GM19025 (cell line): ENCODE measurements around the gene WFDC9.
"Not testable (repeated sequence)": the region's sequence is repeated elsewhere in the genome, so short reads cannot be mapped to it uniquely, and the experiment has no call there.

Experiments used
- ATAC-seq: cut with Tn5 transposase; IDR thresholded peaks from one replicate; pipeline ENCODE4 v1.9.1; 2021; ENCODE audit warnings: mild to moderate bottlenecking, low read depth, moderate library complexity; ENCODE audit not compliant: unreplicated experiment

Gene WFDC9

DNA sequence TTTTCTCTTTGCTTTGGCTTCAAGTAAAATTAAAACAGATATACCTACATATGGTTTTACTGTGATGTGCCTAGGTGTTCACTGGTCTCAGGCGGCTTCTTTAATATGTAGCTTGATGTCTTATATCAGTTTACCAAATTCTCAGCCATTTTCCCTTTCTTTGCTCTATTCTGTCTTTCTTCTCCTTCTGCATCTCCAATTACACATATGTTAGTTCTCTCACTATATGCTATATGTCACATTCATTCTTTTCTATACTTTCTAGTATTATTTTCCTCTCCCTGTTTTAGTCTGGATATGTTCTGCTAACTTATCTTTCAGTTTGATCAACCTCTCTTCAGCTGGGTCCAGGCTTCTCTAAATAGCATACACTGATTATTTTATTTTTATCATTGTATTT, 37.6 kb downstream of the WFDC9 start:
- no peak for ATAC-seq

DNA sequence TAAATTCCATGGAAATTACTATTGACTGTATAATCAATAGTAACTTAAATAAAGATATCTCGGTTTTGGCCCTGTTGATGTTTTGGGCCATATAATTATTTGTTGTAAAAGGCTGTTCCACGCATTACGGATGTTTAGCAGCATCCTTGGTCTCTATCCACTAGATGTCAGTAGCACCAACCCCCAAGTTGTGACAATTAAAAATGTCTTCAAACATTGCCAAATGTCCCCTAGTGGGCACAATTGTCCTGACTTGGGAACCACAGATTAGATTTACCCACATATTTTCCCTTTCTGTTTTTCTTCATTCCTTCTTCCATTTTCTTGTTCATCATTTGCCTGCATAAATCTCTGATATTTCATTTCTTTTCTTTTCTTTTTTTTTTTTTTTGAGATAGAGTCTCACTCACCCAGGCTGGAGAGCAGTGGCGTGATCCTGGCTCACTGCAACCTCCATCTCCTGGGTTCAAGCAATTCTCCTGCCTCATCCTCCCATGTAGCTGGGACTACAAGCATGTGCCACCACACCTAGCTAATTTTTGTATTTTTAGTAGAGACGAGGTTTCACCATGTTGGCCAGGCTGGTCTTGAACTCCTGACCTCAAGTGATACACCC, 38.4 kb downstream of the WFDC9 start:
- ATAC-seq, result no peak

DNA sequence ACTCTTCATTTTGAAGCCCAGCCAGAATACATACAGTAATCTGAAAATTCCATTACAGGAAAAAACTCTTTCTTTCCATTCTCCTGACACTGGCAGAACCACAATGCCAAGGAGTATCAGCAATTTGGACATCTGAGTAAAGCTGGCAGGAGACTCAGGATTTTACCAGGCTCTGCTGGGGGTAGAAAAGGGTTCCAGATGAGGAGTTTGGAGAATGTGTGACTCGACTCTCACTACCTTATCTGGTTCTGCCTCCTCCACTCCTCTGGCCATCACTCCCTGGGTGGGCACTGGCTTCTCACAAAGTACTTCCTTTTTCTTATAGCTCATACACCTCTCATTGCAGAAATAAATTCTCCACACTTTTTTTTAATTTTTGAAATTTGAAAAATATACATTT, 41.4 kb downstream of the WFDC9 start:
- no peak for ATAC-seq

DNA sequence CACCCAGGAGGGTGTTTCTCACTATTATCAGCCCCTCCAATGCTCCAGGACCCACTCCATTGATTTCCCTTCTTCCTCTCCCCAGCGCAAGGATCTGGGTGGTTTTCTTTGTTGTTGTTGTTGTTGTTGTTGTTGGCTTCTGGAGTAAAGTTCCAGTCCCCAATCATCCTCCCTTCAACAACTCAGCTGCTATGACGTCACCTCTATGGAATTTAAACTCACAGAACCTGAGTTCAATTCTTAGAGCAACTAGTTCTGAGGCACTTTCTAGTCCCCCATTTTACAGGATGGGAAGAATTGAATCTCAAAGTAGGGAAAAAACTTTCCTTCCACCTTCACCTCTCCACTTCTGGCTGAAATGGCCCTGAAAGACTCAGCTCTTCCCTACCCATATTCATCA, 42.3 kb downstream of the WFDC9 start:
- ATAC-seq, result no peak

DNA sequence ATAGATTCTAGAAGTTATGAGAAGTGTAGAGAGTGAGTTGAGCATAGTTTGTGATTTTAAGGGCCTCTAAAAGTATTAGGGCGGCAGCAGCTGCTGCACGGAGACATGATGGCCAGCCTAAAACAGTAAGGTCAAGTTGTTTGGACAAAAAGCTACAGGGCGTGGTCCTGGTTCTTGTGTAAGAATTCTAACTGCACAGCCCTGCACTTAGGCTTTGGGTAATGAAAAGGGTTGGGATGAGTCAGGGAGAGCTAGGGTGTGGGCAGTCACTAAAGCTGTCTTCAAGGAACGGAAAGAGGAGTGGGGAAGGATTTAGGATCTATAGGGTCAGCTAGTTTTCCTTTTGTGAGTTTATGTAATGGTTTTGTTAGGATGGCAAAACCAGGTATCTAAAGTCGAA, 45.1 kb downstream of the WFDC9 start:
- ATAC-seq, result not testable (repeated sequence)

DNA sequence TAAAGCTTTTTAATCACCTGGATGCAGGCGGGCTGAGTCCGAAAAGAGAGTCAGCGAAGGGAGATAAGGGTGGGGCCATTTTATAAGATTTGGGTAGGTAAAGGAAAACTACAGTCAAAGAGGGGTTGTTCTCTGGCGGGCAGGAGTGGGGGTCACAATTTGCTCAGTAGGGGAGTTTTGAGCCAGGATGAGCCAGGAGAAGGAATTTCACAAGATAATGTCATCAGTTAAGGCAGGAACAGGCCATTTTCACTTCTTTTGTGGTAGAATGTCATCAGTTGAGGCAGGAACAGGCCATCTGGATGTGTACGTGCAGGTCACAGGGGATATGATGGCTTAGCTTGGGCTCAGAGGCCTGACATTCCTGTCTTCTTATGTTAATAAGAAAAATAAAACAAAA, 46.8 kb downstream of the WFDC9 start:
- not testable (repeated sequence) for ATAC-seq

DNA sequence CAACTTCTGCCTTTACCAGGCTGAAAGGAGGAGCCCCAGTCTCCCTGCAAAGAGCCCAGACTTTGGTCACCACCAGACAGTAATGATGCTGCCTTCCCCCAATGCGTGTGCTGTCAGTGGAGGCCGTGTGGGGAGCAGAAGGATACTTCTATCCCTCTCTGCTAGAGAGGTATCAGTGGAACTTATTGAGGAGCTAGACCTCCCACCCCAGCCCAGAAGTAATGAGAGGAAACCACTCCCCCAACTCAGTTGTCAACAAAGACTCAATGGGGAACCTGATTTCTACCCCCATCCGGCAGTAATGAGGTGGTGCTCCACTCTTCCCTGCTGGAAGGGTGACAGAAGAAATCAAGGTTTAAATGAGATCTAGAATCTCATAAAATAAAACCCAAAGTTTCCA, 47.6 kb downstream of the WFDC9 start:
- no peak for ATAC-seq

DNA sequence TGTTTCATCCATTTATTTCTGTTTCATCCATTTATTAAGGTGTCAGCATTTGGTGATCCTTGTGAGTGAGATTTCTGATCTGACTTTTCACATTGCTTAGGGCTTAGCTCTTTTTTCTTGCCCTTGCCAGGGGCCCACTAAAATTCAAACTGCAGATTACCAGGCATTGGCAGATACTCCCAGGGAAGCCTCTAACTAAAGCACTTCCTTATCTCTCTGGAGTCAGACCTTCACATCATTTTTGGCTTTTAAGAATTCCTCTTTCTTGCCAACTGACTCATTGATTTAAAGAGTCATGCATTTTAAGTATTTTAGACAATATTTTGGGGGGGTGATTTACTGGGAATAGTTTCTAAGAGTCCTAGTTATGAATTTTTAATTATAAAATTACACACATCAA, 49.4 kb downstream of the WFDC9 start:
- ATAC-seq, result no peak

DNA sequence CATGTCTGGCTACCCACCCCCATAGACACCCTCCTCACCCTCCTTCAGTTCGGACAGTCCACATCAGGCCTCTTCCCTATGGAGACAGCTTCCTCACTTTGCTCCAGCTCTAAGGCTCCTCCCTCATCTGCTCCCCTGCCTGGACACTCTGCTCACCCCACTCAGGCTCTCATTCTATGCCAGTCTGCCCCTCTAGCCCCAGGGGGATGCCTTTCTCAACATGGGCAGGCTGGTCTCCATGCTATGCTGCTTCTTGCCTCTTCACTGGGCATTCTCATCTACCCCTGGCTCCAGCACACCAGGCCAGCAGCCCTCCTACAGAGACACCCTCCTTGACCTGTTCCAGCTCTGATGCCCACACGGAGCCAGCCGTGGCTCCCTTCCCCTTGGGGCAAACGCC, 51.9 kb downstream of the WFDC9 start, which contains the start of gene WFDC8:
Gene WFDC8, minus strand, starts transcription at position 101 of the 400 bp plus-strand sequence. Its CDS starts 37 bp downstream, at position 64.
- no peak for ATAC-seq

DNA sequence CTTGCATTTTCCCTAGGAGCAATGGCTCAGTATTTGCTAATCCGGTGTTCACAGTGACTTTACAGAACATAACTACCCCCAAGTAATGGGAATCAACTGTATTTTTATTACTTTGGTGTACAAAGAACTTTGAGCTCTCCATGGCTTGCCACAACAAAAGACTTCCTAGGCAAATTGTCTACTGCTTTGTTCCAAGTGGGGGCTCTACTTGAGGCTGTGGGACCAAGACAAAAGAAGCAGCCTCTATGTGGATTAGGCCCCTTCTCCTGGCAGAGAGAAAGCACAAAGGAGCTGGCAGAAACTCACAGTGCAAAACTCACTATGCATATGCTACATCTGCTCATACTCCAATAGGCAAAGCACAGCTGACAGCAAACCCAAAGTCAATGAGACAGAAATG, 52.9 kb downstream of the WFDC9 start:
- ATAC-seq, result no peak

DNA sequence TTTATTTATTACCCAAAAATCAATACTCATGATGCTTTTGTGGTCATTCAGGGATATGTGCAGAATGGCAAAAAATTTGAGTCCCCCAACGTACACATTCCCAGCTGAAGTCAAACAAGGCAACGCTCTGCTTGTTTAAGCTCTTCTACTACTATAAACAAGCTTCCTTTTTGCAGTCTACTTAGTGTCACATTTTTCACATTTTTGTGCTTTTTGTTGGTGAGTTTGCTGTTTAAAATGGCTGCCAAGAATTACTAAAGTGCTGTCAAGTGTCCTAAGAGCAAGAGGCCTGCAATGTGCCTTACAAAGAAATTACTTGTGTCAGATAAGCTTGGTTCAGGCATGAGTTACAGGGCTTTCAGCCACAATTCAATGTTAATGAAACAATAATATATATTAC, 54.1 kb downstream of the WFDC9 start:
- no peak for ATAC-seq

DNA sequence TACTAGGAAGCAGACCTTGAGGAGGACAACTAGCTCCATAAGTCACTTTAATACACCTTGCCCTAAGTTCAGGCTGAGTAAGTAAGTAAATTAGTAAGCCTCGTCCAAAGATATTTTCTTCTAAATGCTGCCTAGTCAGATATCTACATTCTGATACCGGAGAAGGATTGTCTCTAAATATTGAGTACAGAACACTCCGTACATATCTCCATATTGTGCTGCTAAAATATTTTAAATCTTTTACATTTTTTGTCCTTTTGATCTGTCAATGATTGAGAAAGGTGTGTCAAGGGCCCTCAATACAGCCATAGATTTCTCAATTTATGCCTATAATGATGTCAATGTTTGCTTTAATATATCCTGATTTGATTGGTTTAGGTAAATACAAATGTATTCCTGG, 55.2 kb downstream of the WFDC9 start:
- ATAC-seq, result no peak

DNA sequence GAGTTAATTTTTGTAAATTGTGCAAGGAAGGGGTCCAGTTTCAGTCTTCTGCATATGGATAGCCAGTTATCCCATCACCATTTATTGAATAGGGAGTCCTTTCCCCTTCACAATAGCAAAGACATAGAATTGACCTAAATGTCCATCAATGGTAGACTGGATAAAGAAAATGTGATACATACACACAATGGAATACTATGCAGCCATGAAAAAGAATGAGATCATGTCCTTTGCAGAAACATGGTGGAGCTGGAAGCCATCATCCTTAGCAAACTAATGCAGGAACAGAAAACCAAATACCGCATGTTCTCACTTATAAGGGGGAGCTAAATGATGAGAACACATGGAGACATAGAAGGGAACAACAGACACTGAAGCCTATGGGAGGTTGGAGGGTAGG, 61.4 kb downstream of the WFDC9 start:
- ATAC-seq, result not testable (repeated sequence)

DNA sequence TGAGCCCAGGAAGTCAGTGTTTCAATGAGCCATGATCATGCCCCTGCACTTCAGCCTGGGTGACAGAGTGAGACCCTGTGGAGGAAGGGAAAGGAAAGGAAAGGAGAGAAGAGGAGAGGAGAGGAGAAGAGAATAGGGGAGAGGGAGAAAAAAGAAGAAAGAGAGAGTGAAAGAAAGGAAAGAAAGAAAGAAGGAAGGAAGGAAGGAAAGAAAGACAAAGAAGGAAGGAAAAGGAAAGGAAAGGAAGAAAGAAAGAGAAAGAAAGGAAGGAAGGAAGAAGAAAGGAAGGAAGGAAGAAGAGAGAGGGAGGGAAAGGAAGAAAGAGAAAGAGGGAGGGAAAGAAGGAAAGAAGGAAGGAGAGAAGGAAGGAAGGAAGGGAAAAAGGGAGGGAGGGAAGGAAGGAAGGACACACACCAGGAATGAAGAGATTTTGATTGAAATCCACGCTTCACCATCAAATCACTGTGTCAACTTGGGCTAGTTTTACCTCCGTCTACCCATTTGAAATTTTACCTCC, 66.3 kb downstream of the WFDC9 start:
- no peak for ATAC-seq
